IPS DF 6.9 (cell line): ENCODE data around the gene FZD7.

Experiments used
- DNase-seq: peaks from one replicate; pipeline ENCODE4 v3.0.0-alpha.2; 2013; ENCODE audit warnings: low read depth, low spot score
- H3K27ac ChIP-seq: one replicate; pipeline ENCODE4 v1.5.1; 2013; ENCODE audit warnings: low read length, control low read depth
- H3K27me3 ChIP-seq: 2 replicates; pipeline ENCODE4 v1.6.1; 2013; ENCODE audit warnings: mild to moderate bottlenecking, low read length; ENCODE audit not compliant: control insufficient read depth, insufficient read depth
- H3K36me3 ChIP-seq: 2 replicates; pipeline ENCODE4 v1.6.1; 2013; ENCODE audit warnings: low read length; ENCODE audit not compliant: control insufficient read depth, insufficient read depth
- H3K4me1 ChIP-seq: 2 replicates; pipeline ENCODE4 v1.6.1; 2013; ENCODE audit warnings: low read length; ENCODE audit not compliant: control insufficient read depth, insufficient read depth
- H3K4me3 ChIP-seq: 2 replicates; pipeline ENCODE4 v1.5.1; 2013; ENCODE audit warnings: mild to moderate bottlenecking, low read length
- H3K9me3 ChIP-seq: 2 replicates; pipeline ENCODE4 v1.6.1; 2013; ENCODE audit warnings: low read length, inconsistent platforms; ENCODE audit not compliant: control insufficient read depth, insufficient read depth
- WGBS: extraction: QIAGEN DNeasy Blood & Tissue Kit; methylation state at CpG from one replicate; pipeline ENCODE4 v1.1.7; 2013; ENCODE audit warnings: mixed read lengths, missing lambda C conversion rate; ENCODE audit not compliant: insufficient read length, insufficient coverage; 5-methylcytosine and 5-hydroxymethylcytosine counted together

The FZD7 gene

DNA sequence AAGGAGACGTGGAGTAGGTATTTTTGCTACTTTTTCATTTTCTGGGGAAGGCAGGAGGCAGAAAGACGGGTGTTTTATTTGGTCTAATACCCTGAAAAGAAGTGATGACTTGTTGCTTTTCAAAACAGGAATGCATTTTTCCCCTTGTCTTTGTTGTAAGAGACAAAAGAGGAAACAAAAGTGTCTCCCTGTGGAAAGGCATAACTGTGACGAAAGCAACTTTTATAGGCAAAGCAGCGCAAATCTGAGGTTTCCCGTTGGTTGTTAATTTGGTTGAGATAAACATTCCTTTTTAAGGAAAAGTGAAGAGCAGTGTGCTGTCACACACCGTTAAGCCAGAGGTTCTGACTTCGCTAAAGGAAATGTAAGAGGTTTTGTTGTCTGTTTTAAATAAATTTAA lies 3.4 kb downstream of the FZD7 start:
- DNase-seq, result no peak
- Histone ChIP-seq H3K4me3 (peak overlapping the region; percentile 73; the same call in 1 of the 2 replicates), H3K36me3 (peaks cover 15% of the 10 kb centered on the region), H3K4me1 (peaks cover 2% of the 10 kb centered on the region; the same call in 1 of the 2 replicates), H3K27me3 (no peaks in the 10 kb centered on the region), H3K27ac (no peak overlapping the region), H3K9me3 (no peaks in the 10 kb centered on the region)
- WGBS, result no CpG with 5 or more reads among the region's 7 CpGs

DNA sequence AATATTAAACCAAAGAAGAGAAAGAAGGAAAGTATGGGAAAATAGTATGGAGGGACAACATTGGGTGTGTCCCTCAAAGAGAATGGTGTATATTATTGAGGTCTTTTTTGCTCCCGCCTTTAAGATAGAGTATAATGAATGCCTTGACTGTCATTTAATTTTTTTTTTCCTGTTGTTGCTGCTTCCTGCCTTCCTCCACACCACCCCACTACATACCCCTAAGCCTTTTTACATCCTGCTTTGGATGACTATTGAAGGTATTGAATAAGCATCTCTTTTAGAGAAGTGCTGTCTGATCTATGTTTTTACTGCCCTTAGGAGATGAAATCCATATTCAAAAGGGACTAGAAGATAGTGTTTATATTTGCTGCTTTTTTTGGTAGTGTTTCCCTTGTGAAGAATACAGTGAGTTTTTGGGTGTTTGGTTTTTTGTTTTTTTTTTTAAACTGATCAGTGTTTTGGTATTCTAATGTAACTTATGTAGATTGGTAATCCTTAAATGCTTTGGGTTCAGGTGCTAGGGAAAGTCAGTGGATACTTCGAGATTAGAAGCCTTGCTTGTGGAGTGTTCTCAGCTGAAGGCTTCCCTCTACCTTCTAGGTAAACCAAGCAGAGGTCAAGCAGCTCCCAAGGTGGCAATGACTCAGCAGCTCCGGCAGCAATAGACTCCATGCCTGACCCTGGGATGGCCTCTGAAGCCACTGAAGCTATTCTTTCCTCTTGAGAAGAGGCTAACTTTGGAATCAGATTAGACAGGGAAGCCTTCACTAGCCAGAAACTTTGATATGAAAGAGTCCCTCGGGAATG lies 5.0 kb downstream of the FZD7 start:
- H3K27ac ChIP-seq, result no peak overlapping the region
- H3K4me3 ChIP-seq, result peak overlapping the region; percentile 12; the same call in 1 of the 2 replicates
- peaks cover 2% of the 10 kb centered on the region; the same call in 1 of the 2 replicates for H3K4me1 ChIP-seq
- H3K36me3 ChIP-seq, result peaks cover 15% of the 10 kb centered on the region
- no peak for DNase-seq
- no peaks in the 10 kb centered on the region for H3K9me3 ChIP-seq
- no peaks in the 10 kb centered on the region for H3K27me3 ChIP-seq
- no CpG with 5 or more reads among the region's 4 CpGs for WGBS

DNA sequence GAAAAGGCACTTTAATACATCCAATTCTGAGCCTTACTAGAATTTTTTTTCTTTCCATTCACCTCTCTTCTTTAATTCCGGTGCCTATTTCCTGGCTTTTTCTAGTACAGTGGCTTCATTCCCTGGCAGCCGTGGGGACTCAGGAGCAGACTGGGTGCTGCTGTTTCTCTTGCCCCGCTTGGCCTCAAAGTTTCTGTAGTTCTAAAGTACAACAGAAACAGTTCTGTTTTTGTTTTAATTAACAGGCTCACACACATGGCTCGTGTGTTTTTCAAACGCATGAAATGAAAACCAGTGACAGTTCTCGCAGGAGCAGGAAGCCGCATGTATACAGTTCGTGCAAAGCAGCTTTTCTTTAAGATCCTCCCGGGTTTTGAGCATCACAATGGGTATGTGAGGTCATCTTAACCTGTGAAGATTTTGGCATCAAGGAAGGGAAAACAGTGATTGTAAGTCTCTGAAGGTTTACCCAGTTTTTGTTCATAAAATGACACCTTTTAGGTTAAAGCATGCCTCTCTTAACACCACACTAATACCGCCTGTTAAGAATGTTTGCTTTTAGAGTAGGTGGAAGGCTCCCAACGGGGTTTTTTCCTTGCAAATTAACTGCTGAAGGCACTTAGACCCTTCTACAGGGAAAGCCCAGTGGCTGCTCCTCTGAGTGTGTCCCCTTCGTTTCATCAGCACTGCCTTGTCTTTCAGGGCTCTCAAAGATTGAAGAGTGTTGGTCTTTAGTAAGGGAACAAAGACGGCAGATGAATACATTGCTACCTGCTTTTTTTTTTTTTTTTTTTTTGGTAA lies 5.8 kb downstream of the FZD7 start:
- WGBS, result no CpG with 5 or more reads among the region's 13 CpGs
- Histone ChIP-seq H3K27me3 (no peaks in the 10 kb centered on the region), H3K27ac (no peak overlapping the region), H3K4me1 (peaks cover 2% of the 10 kb centered on the region; the same call in 1 of the 2 replicates), H3K36me3 (peaks cover 15% of the 10 kb centered on the region), H3K9me3 (no peaks in the 10 kb centered on the region), H3K4me3 (no peak overlapping the region; the same call in 1 of the 2 replicates)
- DNase-seq, result no peak

DNA sequence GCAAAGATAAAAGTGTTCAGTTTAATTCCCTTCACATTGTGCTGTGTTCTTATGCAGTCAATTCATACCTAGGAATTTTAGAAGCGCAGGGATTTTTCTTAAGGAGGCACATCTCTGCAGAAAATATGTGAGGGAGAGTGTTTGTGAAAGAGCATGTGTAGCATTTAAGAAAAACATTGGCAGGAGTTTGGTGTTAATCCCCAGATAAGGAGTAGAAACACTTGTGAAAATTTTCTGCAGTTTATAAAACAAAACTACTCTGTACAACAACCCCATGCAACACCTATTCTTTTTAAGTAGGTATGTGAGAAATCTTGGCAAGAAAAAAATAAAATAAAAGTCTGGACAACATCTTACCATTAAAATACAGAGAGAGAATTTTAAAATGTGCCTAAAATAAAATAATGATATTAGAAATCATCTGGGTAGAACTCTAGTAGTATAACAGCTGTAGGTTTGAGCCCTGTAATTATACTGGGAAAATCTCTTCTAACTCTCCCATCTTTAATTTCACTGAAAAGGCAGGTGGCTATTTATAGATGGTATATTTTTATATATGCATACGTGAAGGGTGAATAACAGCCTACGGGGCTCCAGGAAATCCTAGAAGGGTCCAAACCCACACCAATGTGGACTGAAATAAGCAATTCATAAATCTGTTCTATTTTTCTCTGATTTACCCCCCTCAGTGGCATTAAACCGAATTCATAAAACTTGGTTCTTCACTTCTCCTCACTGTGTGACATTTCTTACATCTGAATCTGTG lies 6.6 kb downstream of the FZD7 start:
- DNase-seq, result no peak
- H3K4me1 ChIP-seq, result peaks cover 2% of the 10 kb centered on the region; the same call in 1 of the 2 replicates
- no peaks in the 10 kb centered on the region for H3K27me3 ChIP-seq
- no CpG with 5 or more reads among the region's 4 CpGs for WGBS
- no peak overlapping the region for H3K27ac ChIP-seq
- no peaks in the 10 kb centered on the region for H3K9me3 ChIP-seq
- no peak overlapping the region for H3K4me3 ChIP-seq
- peaks cover 10% of the 10 kb centered on the region for H3K36me3 ChIP-seq

DNA sequence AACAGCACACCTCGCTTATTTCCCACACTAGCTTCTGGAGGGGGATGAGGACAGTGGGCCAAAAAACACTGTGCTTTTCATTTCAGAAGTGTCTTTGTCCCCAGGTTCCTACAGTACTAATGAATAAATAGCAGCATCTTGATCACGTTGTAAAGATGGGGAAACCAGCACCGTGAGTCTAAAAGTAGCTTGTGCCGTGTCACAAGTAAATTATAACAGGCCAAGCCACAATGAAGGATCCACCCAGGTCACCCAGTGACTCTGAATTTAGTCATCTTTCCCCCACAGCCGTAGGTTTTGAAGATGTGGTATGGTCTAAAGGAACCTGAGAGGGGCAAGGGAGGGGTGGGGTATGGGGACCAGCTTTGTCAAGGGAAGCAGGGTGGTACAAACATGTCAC lies 8.8 kb downstream of the FZD7 start:
- H3K27ac ChIP-seq, result no peak overlapping the region
- no peak for DNase-seq
- H3K4me1 ChIP-seq, result peaks cover 2% of the 10 kb centered on the region; the same call in 1 of the 2 replicates
- H3K9me3 ChIP-seq, result no peaks in the 10 kb centered on the region
- H3K27me3 ChIP-seq, result no peaks in the 10 kb centered on the region
- no peaks in the 10 kb centered on the region for H3K36me3 ChIP-seq
- no CpG with 5 or more reads among the region's 5 CpGs for WGBS
- no peak overlapping the region for H3K4me3 ChIP-seq

DNA sequence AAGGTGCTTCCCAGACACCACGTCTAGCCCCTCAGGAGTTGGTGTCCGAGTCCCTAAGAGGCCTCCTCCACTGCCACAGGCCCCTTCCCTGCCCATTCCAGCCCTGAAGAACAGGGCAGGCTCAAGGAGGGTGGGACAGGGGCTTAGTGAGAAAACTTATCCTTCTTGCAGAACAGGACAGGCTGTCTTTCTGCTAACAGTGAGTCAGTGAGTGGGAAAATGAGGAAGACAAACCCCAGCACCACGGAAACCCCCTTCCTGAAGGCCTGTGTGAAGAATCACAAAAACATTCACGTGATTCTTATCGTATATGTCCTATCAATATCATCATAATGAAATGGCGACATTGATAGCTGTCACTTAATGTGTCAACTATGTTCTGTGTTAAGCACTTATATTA lies 9.8 kb downstream of the FZD7 start:
- WGBS, result no CpG with 5 or more reads among the region's 6 CpGs
- Histone ChIP-seq H3K9me3 (no peaks in the 10 kb centered on the region), H3K27me3 (no peaks in the 10 kb centered on the region), H3K27ac (no peak overlapping the region), H3K4me3 (no peak overlapping the region), H3K4me1 (peaks cover 2% of the 10 kb centered on the region; the same call in 1 of the 2 replicates), H3K36me3 (no peaks in the 10 kb centered on the region)
- DNase-seq, result no peak

DNA sequence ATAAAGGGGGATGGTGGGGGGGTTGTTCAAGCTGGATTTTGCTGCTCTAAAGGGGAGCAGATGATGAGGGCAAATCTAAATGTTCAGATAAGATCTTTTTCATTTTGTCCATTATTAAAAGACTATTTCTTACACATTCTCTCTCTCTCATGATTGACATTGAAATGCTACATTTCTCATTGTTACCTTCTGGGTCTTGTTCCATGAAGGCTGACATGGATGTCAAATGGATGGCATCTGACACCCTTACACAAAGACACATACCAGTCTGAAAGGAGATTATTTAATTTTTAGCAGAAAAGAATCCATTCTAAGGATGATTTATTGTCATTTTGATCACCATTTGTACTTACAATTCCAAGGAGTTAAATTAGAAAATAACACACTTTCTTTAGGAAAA lies 11.1 kb downstream of the FZD7 start:
- H3K4me3 ChIP-seq, result no peak overlapping the region
- no peak for DNase-seq
- H3K36me3 ChIP-seq, result no peaks in the 10 kb centered on the region
- no peaks in the 10 kb centered on the region for H3K27me3 ChIP-seq
- no peaks in the 10 kb centered on the region for H3K9me3 ChIP-seq
- no peaks in the 10 kb centered on the region for H3K4me1 ChIP-seq
- H3K27ac ChIP-seq, result no peak overlapping the region

DNA sequence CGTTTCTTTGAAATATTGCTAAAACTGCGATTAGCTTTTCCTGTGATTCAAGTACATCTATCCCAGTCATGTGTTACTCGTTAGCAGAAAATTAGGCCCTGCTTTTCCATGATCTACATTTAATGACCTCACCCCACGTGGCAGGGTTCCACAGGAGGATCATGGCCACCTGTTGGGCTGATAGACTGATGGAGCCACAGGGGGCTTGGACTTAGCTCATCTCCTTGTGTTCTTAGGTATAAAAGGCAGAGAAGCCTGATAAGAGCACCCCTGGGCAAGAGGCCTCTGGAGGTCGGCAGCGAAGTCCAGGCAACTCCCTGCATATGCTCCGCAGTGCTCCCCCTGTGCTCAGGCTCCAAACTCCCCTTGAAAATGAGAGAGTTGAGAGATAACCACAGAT lies 12.9 kb downstream of the FZD7 start:
- DNase-seq, result no peak
- Histone ChIP-seq H3K9me3 (no peaks in the 10 kb centered on the region), H3K4me1 (no peaks in the 10 kb centered on the region), H3K27ac (no peak overlapping the region), H3K27me3 (no peaks in the 10 kb centered on the region), H3K36me3 (no peaks in the 10 kb centered on the region), H3K4me3 (no peak overlapping the region)
- no CpG with 5 or more reads among the region's 7 CpGs for WGBS

DNA sequence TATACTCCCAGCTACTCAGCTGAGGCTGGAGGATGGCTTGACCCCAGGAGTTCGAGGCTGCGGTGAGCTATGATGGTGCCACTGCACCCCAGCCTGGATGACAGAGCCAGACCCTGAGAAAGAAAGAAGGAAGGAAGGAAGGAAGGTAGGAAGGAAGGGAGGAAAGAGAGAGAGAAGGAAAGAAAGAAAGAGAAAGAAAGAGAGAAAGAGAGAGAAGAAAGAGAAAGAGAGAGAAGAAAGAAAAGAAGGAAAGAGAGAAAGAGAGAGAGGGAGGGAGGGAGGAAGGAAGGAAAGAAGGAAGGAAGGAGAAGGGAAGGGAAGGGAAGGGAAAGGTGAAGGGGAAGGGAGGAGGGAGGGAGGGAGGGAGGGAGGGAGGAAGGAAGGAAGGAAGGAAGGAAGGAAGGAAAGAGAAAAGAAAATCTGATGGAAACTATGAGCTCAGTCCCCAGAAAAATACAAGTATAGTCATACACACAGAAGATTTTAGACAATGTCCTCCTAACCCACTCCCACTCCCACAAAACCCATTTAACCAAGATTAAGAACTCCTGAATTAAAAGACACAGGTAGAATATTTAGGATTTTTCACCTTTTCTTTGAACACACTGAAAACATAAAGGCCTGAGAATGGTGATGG lies 15.6 kb downstream of the FZD7 start:
- DNase-seq, result no peak
- Histone ChIP-seq H3K4me1 (peaks cover 5% of the 10 kb centered on the region; the same call in 1 of the 2 replicates), H3K9me3 (no peaks in the 10 kb centered on the region), H3K27me3 (no peaks in the 10 kb centered on the region), H3K4me3 (no peak overlapping the region), H3K27ac (no peak overlapping the region), H3K36me3 (no peaks in the 10 kb centered on the region)
- no CpG with 5 or more reads among the region's 2 CpGs for WGBS

DNA sequence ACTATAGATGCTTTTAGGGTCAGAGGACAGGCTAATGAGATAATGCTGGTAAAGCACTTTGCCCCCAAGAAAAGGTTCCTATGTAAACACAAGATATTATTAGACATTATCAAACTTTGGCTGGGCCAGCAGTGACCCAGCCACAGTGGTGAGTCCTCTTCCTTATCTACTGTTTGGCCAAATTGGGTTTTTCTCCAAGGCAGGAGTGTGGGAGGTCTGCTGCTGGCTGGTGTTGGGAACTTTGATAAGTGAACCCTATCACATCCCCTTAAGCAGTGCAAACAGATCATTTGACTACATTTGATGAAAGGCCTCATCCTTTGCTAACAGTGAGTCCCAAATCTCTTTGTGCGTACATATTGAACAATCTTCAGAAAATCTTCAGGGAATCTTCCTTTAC lies 16.2 kb downstream of the FZD7 start:
- Histone ChIP-seq H3K4me1 (peaks cover 5% of the 10 kb centered on the region; the same call in 1 of the 2 replicates), H3K36me3 (no peaks in the 10 kb centered on the region), H3K27me3 (no peaks in the 10 kb centered on the region), H3K27ac (no peak overlapping the region), H3K9me3 (no peaks in the 10 kb centered on the region), H3K4me3 (no peak overlapping the region)
- no CpG with 5 or more reads among the region's 1 CpG for WGBS
- no peak for DNase-seq
